GM23338 (cell line): ENCODE results near the gene BIRC3. TPM values are rescaled to one million over a fixed set of nuclear protein-coding genes. Genes with fewer than 3 reads are reported as not detected.
A peak's percentile ranks its signal among the peaks of the same experiment; 100 is the strongest.
"Not testable (repeated sequence)": the region's sequence is repeated elsewhere in the genome, so short reads cannot be mapped to it uniquely, and the experiment has no call there.

Source experiments
- ATAC-seq: fragments of 200-7000 bp; cut with Tn5 transposase; 3 replicates; pipeline ENCODE4 v1.9.1; 2020
- DNase-seq: peaks from one replicate; pipeline ENCODE4 v3.0.0-alpha.2; 2015; ENCODE audit warnings: low spot score
- H2AFZ ChIP-seq: fragments of 200-600 bp; sonication (generic); 2 replicates; pipeline ENCODE4 v1.8.0; 2016; ENCODE audit warnings: antibody characterized with exemption, mild to moderate bottlenecking, moderate library complexity
- H3F3A ChIP-seq: fragments of 200-600 bp; sonication (generic); replicated peaks from 2 replicates; pipeline ENCODE4 v1.8.0; 2017; ENCODE audit warnings: antibody characterized with exemption, mixed run types, low read depth
- H3K27ac ChIP-seq: fragments of 200-600 bp; sonication (generic); 2 replicates; pipeline ENCODE4 v1.6.1; 2016; ENCODE audit warnings: low read depth
- H3K27me3 ChIP-seq: fragments of 200-600 bp; sonication (generic); 2 replicates; pipeline ENCODE4 v1.8.0; 2016; ENCODE audit warnings: mild to moderate bottlenecking, mixed run types, moderate library complexity; ENCODE audit not compliant: insufficient read depth
- H3K36me3 ChIP-seq: fragments of 200-600 bp; sonication (generic); 2 replicates; pipeline ENCODE4 v1.8.0; 2016; ENCODE audit warnings: mild to moderate bottlenecking; ENCODE audit not compliant: insufficient read depth
- H3K4me1 ChIP-seq: fragments of 200-600 bp; sonication (generic); 2 replicates; pipeline ENCODE4 v1.8.0; 2016; ENCODE audit warnings: mild to moderate bottlenecking, moderate library complexity; ENCODE audit not compliant: insufficient read depth
- H3K4me2 ChIP-seq: fragments of 200-600 bp; sonication (generic); 2 replicates; pipeline ENCODE4 v1.7.1; 2017; ENCODE audit warnings: mixed run types
- H3K4me3 ChIP-seq: fragments of 200-600 bp; sonication (generic); 2 replicates; pipeline ENCODE4 v1.6.1; 2016; ENCODE audit warnings: mixed run types
- H3K79me2 ChIP-seq: fragments of 200-600 bp; sonication (generic); replicated peaks from 2 replicates; pipeline ENCODE4 v1.8.0; 2017; ENCODE audit warnings: mild to moderate bottlenecking; ENCODE audit not compliant: insufficient read depth
- H3K9me2 ChIP-seq: fragments of 200-600 bp; sonication (generic); 2 replicates; pipeline ENCODE4 v1.8.0; 2017; ENCODE audit not compliant: insufficient read depth
- H4K20me1 ChIP-seq: fragments of 200-600 bp; sonication (generic); replicated peaks from 2 replicates; pipeline ENCODE4 v1.8.0; 2017; ENCODE audit warnings: mild to moderate bottlenecking; ENCODE audit not compliant: insufficient read depth
- H3K27ac Mint-ChIP-seq: 2 replicates; pipeline ENCODE4 v1.8.0; 2020; ENCODE audit warnings: inconsistent platforms, mild to moderate bottlenecking, moderate library complexity, mixed read lengths
- H3K27me3 Mint-ChIP-seq: 3 replicates; pipeline ENCODE4 v1.8.0; 2022; ENCODE audit warnings: low read depth, mild to moderate bottlenecking, moderate library complexity, mixed read lengths, inconsistent platforms; ENCODE audit not compliant: insufficient read depth, poor library complexity
- H3K36me3 Mint-ChIP-seq: 3 replicates; pipeline ENCODE4 v1.8.0; 2021; ENCODE audit warnings: low read depth, mild to moderate bottlenecking, inconsistent platforms, moderate library complexity, mixed read lengths
- H3K4me1 Mint-ChIP-seq: 3 replicates; pipeline ENCODE4 v1.8.0; 2020; ENCODE audit warnings: mild to moderate bottlenecking, inconsistent platforms, mixed read lengths
- H3K4me3 Mint-ChIP-seq: 3 replicates; pipeline ENCODE4 v1.8.0; 2021; ENCODE audit warnings: moderate library complexity, mild to moderate bottlenecking, inconsistent platforms, mixed read lengths
- H3K9me3 Mint-ChIP-seq: 3 replicates; pipeline ENCODE4 v1.8.0; 2020; ENCODE audit warnings: moderate library complexity, mild to moderate bottlenecking, inconsistent platforms, mixed read lengths
- EZH2 ChIP-seq: fragments of 200-600 bp; sonication (generic); IDR thresholded peaks from one replicate; pipeline ENCODE4 v1.8.0; 2017; ENCODE audit warnings: antibody characterized with exemption, mild to moderate bottlenecking, low read depth; ENCODE audit not compliant: unreplicated experiment
- NANOG ChIP-seq: IDR thresholded peaks from 2 replicates; pipeline ENCODE4 v1.6.1; 2016; ENCODE audit warnings: antibody characterized with exemption, borderline replicate concordance
- POLR2AphosphoS5 ChIP-seq: IDR thresholded peaks from 2 replicates; pipeline ENCODE4 v1.6.1; 2016; ENCODE audit warnings: antibody characterized with exemption, low read depth
- REST ChIP-seq: IDR thresholded peaks from one replicate; pipeline ENCODE4 v1.6.1; 2018; ENCODE audit warnings: antibody characterized with exemption; ENCODE audit not compliant: unreplicated experiment
- STAT1 ChIP-seq: IDR thresholded peaks from one replicate; pipeline ENCODE4 v1.6.1; 2016; ENCODE audit warnings: antibody characterized with exemption; ENCODE audit not compliant: unreplicated experiment
- ZNF114 ChIP-seq: fragments of 250-450 bp; sonication (Bioruptor Pico); IDR thresholded peaks from 2 replicates; pipeline ENCODE4 v1.5.0; 2020; ENCODE audit warnings: mild to moderate bottlenecking, moderate library complexity
- ZNF331 ChIP-seq: fragments of 250-450 bp; sonication (Bioruptor Pico); IDR thresholded peaks from 2 replicates; pipeline ENCODE4 v1.5.0; 2020; ENCODE audit warnings: low read depth, mild to moderate bottlenecking, moderate library complexity
- polyA plus RNA-seq: library from polyadenylated mRNA; unstranded; fragments of >200 nt; fragmentation: Nextera tagmentation; extraction: Ambion mirVana; gene quantifications from 2 replicates; pipeline ENCODE4 v1.2.1, GENCODE V29; 2016
- total RNA-seq: library from RNA; depleted of rRNA; stranded (reverse); fragments of >200 nt; shearing (Covaris generic); gene quantifications from 2 replicates; pipeline ENCODE4 v1.2.3, GENCODE V29; 2014
- TF ChIP-seq, protein P1 (sequence below), 2 experiments: fragments of 200-600 bp in 1 of 2; sonication (generic) in 1 of 2; conservative IDR thresholded peaks; 2 replicates each; pipeline versions ENCODE4 v1.5.1 to v1.6.1; 2016 to 2017; ENCODE audit warnings: antibody characterized with exemption in 2 of 2, low read depth in 2 of 2, mild to moderate bottlenecking in 2 of 2, moderate library complexity in 1 of 2

Gene BIRC3
- total and polyA plus RNA-seq, 2 experiments from 2014 or later: 0.03 TPM; not detected in 1

GRCh38 chr11:102368472-102368871, 51.2 kb downstream of the BIRC3 start:
- H3K27ac ChIP-seq: no peak overlapping the region
- peaks cover 2% of the 10 kb centered on the region for H3K27me3 Mint-ChIP-seq
- TF ChIP-seq EZH2 (no peak), NANOG (no peak), ZNF331 (CRISPR knock-in tag) (no peak), REST (no peak), ZNF114 (CRISPR knock-in tag) (no peak), STAT1 (no peak), POLR2AphosphoS5 (no peak)
- TF ChIP-seq, protein P1, sequence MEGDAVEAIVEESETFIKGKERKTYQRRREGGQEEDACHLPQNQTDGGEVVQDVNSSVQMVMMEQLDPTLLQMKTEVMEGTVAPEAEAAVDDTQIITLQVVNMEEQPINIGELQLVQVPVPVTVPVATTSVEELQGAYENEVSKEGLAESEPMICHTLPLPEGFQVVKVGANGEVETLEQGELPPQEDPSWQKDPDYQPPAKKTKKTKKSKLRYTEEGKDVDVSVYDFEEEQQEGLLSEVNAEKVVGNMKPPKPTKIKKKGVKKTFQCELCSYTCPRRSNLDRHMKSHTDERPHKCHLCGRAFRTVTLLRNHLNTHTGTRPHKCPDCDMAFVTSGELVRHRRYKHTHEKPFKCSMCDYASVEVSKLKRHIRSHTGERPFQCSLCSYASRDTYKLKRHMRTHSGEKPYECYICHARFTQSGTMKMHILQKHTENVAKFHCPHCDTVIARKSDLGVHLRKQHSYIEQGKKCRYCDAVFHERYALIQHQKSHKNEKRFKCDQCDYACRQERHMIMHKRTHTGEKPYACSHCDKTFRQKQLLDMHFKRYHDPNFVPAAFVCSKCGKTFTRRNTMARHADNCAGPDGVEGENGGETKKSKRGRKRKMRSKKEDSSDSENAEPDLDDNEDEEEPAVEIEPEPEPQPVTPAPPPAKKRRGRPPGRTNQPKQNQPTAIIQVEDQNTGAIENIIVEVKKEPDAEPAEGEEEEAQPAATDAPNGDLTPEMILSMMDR (conservative IDR thresholded peaks at IDR 0.05; ENCODE audit: low read depth in 2 of 2): no peak
- H3K36me3 ChIP-seq: peaks cover 9% of the 10 kb centered on the region
- H3K4me3 Mint-ChIP-seq: no peak overlapping the region
- H3K9me3 Mint-ChIP-seq: peaks cover 6% of the 10 kb centered on the region; the same call in 1 of the 3 replicates
- no peaks in the 10 kb centered on the region for H4K20me1 ChIP-seq
- no peak overlapping the region for H2AFZ ChIP-seq
- H3K79me2 ChIP-seq: no peaks in the 10 kb centered on the region; the same call in 1 of the 2 replicates
- H3K27me3 ChIP-seq: no peaks in the 10 kb centered on the region
- H3K4me1 Mint-ChIP-seq: no peaks in the 10 kb centered on the region
- H3K9me2 ChIP-seq: no peaks in the 10 kb centered on the region
- ATAC-seq (no peak), DNase-seq (no peak)
- H3K4me3 ChIP-seq: no peak overlapping the region
- H3K36me3 Mint-ChIP-seq: peaks cover 39% of the 10 kb centered on the region
- no peak overlapping the region for H3K27ac Mint-ChIP-seq
- H3K4me2 ChIP-seq: no peak overlapping the region
- no peaks in the 10 kb centered on the region for H3K4me1 ChIP-seq
- H3F3A ChIP-seq: no peaks in the 10 kb centered on the region

- H3K27ac Mint-ChIP-seq: peak overlapping the region; percentile 96
- peak overlapping the region; percentile 73; the same call in 1 of the 2 replicates for H3K27ac ChIP-seq
Observed at GRCh38 chr11:102374633-102375424, 57.5 kb downstream of the BIRC3 start.

More at GRCh38 chr11:102374633-102375424, 57.5 kb downstream of the BIRC3 start:
- not testable (repeated sequence) for DNase-seq, H3K9me3 Mint-ChIP-seq, H3K36me3 ChIP-seq, H3K4me1 Mint-ChIP-seq, H3K9me2 ChIP-seq, H3K79me2 ChIP-seq, H4K20me1 ChIP-seq, H3K27me3 ChIP-seq, H3F3A ChIP-seq
- Histone ChIP-seq H3K4me3 (peak overlapping the region; percentile 59), H2AFZ (peak overlapping the region; percentile 88), H3K4me2 (peak overlapping the region; percentile 84), H3K4me1 (peaks cover 12% of the 10 kb centered on the region)
- Mint-ChIP-seq H3K36me3 (peaks cover 27% of the 10 kb centered on the region; the same call in 2 of the 3 replicates), H3K4me3 (peak overlapping the region; percentile 67), H3K27me3 (peaks cover 10% of the 10 kb centered on the region)
- ATAC-seq: peak; percentile 42; the same call in 2 of the 3 replicates
